GM11168 (cell line): ENCODE results near the gene TMEM270.

Experiments used
- in situ Hi-C: fragments of 300-500 bp; cut with MboI; formaldehyde crosslinking; loops from one replicate; pipeline ENCODE4 v1.12.0; 2022; ENCODE audit warnings: low sequenced_read_pairs; ENCODE audit not compliant: unreplicated experiment

Gene TMEM270

GRCh38 chr7:73901231-73901822 lies 40.4 kb downstream of the TMEM270 start:
- in situ Hi-C loops: no loop called here

GRCh38 chr7:73901823-73902597 lies 41.1 kb downstream of the TMEM270 start:
- in situ Hi-C loops: no loop called here

- in situ Hi-C loops: no loop called here
Measured at GRCh38 chr7:73903321-73904218, 42.6 kb downstream of the TMEM270 start.

- in situ Hi-C loops: loop anchor here (5.0 kb wide), 1 partner anchor 38 kb away; no protein-coding TSS in a partner anchor
Measured at GRCh38 chr7:73904219-73905137, 43.5 kb downstream of the TMEM270 start.

GRCh38 chr7:73905360-73905759 lies 44.4 kb downstream of the TMEM270 start:
- in situ Hi-C loops: loop anchor here (5.0 kb wide), 1 partner anchor 37 kb away; no protein-coding TSS in a partner anchor

GRCh38 chr7:73906874-73907273 lies 45.9 kb downstream of the TMEM270 start:
- in situ Hi-C loops: loop anchor here (5.0 kb wide), 1 partner anchor 35 kb away; no protein-coding TSS in a partner anchor

GRCh38 chr7:73907554-73908122 lies 46.7 kb downstream of the TMEM270 start:
- in situ Hi-C loops: loop anchor here (5.0 kb wide), 1 partner anchor 35 kb away; no protein-coding TSS in a partner anchor

GRCh38 chr7:73908123-73908611 lies 47.2 kb downstream of the TMEM270 start:
- in situ Hi-C loops: loop anchor here (5.0 kb wide), 1 partner anchor 34 kb away; no protein-coding TSS in a partner anchor

- in situ Hi-C loops: loop anchor here (5.0 kb wide), 1 partner anchor 33 kb away; no protein-coding TSS in a partner anchor
Measured at GRCh38 chr7:73909051-73909941, 48.3 kb downstream of the TMEM270 start.

GRCh38 chr7:73909996-73910395 lies 49.0 kb downstream of the TMEM270 start:
- in situ Hi-C loops: loop anchor here (5.0 kb wide), 1 partner anchor 32 kb away; no protein-coding TSS in a partner anchor

- in situ Hi-C loops: no loop called here
Measured at GRCh38 chr7:73912223-73912622, 51.3 kb downstream of the TMEM270 start.
